C1 segment of cervical spinal cord (tissue), 14 donors: ENCODE data around the gene POLQ.
"Not testable (repeated sequence)": the region's sequence is repeated elsewhere in the genome, so short reads cannot be mapped to it uniquely, and the experiment has no call there.

ENCODE experiments used
- DNase-seq, 14 donors: peaks; one replicate each; lab custom pipeline; 2025; lab: John Stamatoyannopoulos, UW

The POLQ gene

GRCh38 chr3:121514496-121514895 is 31.3 kb downstream of the POLQ start:
- DNase-seq = no peak

GRCh38 chr3:121508389-121508788 is 37.4 kb downstream of the POLQ start:
- DNase-seq = no peak

GRCh38 chr3:121505256-121505655 is 40.5 kb downstream of the POLQ start:
- no peak for DNase-seq

GRCh38 chr3:121504618-121505017 is 41.2 kb downstream of the POLQ start:
- no peak for DNase-seq

- no peak for DNase-seq
Measured at GRCh38 chr3:121496786-121497185, 49.0 kb downstream of the POLQ start.

- DNase-seq = no peak
Measured at GRCh38 chr3:121493431-121493830, 52.4 kb downstream of the POLQ start.

GRCh38 chr3:121491683-121492320 is 54.0 kb downstream of the POLQ start:
- no peak for DNase-seq

GRCh38 chr3:121490161-121490560 is 55.6 kb downstream of the POLQ start:
- no peak for DNase-seq

GRCh38 chr3:121488628-121489027 is 57.2 kb downstream of the POLQ start:
- peak in 1 of 14 donors; percentile 70 for DNase-seq

- DNase-seq = no peak
Measured at GRCh38 chr3:121483290-121483689, 62.5 kb downstream of the POLQ start.

- no peak for DNase-seq
Measured at GRCh38 chr3:121482660-121483059, 63.1 kb downstream of the POLQ start.

GRCh38 chr3:121481106-121481880 is 64.5 kb downstream of the POLQ start:
- no peak for DNase-seq

GRCh38 chr3:121477589-121477988 is 68.2 kb downstream of the POLQ start:
- DNase-seq = no peak

GRCh38 chr3:121473001-121473400 is 72.8 kb downstream of the POLQ start:
- DNase-seq = no peak

- no peak for DNase-seq
Measured at GRCh38 chr3:121467085-121467484, 78.7 kb downstream of the POLQ start.

GRCh38 chr3:121463745-121464144 is 82.0 kb downstream of the POLQ start:
- no peak for DNase-seq

- DNase-seq = no peak
Measured at GRCh38 chr3:121462565-121462964, 83.2 kb downstream of the POLQ start.

- not testable (repeated sequence) for DNase-seq
Measured at GRCh38 chr3:121451752-121452151, 94.0 kb downstream of the POLQ start.

- no peak for DNase-seq
Measured at GRCh38 chr3:121443456-121443855, 102.3 kb downstream of the POLQ start.

GRCh38 chr3:121436641-121437040 is 109.1 kb downstream of the POLQ start:
- peak in 1 of 14 donors; percentile 5 for DNase-seq

GRCh38 chr3:121436074-121436473 is 109.7 kb downstream of the POLQ start:
- DNase-seq = peak in 1 of 14 donors; percentile 27

- no peak for DNase-seq
Measured at GRCh38 chr3:121431726-121432517, 113.9 kb downstream of the POLQ start.
